HCT116 (cell line): ENCODE results near the gene MIF. TPM values are rescaled to one million over a fixed set of nuclear protein-coding genes. Genes with fewer than 3 reads are reported as not detected.
A peak's percentile ranks its signal among the peaks of the same experiment; 100 is the strongest.

Source experiments
- ATAC-seq: fragments of 200-7000 bp; cut with Tn5 transposase; 2 replicates; pipeline ENCODE4 v1.9.1; 2020; ENCODE audit warnings: mild to moderate bottlenecking, moderate library complexity
- BruUV-seq: library from RNA; stranded (reverse); fragments of 400-500 nt; replicated peaks from 2 replicates; lab custom pipeline; 2021; lab: Mats Ljungman, UMichigan
- CTCF ChIA-PET: fragments of 300-600 bp; sonication (Branson Sonifier 250); formaldehyde crosslinking; loops from one replicate; lab custom pipeline; 2021; ENCODE audit warnings: antibody characterized with exemption; lab: Charles Lee
- POLR2A ChIA-PET: fragments of 300-600, 350-600 bp; sonication (Branson Sonifier 250); formaldehyde crosslinking; loops from one replicate; lab custom pipeline; 2021; ENCODE audit warnings: antibody characterized with exemption; lab: Charles Lee
- RAD21 ChIA-PET, 2 experiments: fragments of 300-600 bp; sonication (Branson Sonifier 250); formaldehyde crosslinking; loops; one replicate each; lab custom pipeline; 2023; ENCODE audit warnings: low total read pairs in 2 of 2; ENCODE audit not compliant: uncharacterized antibody in 2 of 2, unreplicated experiment in 2 of 2, low non-redundant PET in 1 of 2; lab: Charles Lee
- DNase-seq: peaks from one replicate; pipeline ENCODE4 v3.0.0-alpha.2; 2010; ENCODE audit warnings: low read depth, low spot score
- H2AFZ ChIP-seq: fragments of 200-600 bp; shearing (Covaris generic), sonication (generic); 2 replicates; pipeline ENCODE4 v1.6.1; 2017; ENCODE audit warnings: low read depth, mixed run types, mixed read lengths, antibody characterized with exemption, low read length; ENCODE audit not compliant: poor library complexity, severe bottlenecking
- H3K27ac ChIP-seq: 2 replicates; pipeline ENCODE4 v1.5.1; 2012; ENCODE audit warnings: low read depth, low read length
- H3K27me3 ChIP-seq: fragments of 200-600 bp; sonication (generic); 2 replicates; pipeline ENCODE4 v1.6.1; 2016; ENCODE audit warnings: mixed run types, low read length, mixed read lengths; ENCODE audit not compliant: insufficient read depth
- H3K36me3 ChIP-seq, 2 experiments: fragments of 200-500 bp in 1 of 2; fragments of 200-600 bp in 1 of 2; sonication (Bioruptor generic) in 1 of 2; sonication (generic) in 1 of 2; 2 replicates each; pipeline versions ENCODE4 v1.5.1 to v1.6.1; 2014 to 2016; ENCODE audit warnings: low read length in 2 of 2, inconsistent platforms in 1 of 2, mixed read lengths in 1 of 2, mixed run types in 1 of 2; ENCODE audit not compliant: insufficient read depth in 2 of 2, control insufficient read depth in 1 of 2
- H3K4me1 ChIP-seq, 2 experiments: fragments of 200-600 bp in 1 of 2; sonication (generic) in 1 of 2; 2 replicates each; pipeline versions ENCODE4 v1.5.1 to v1.6.1; 2012 to 2017; ENCODE audit warnings: low read length in 2 of 2, inconsistent platforms in 1 of 2, mild to moderate bottlenecking in 1 of 2, mixed read lengths in 1 of 2, mixed run types in 1 of 2, moderate library complexity in 1 of 2; ENCODE audit not compliant: insufficient read depth in 2 of 2, control insufficient read depth in 1 of 2
- H3K4me2 ChIP-seq: fragments of 200-600 bp; sonication (generic); 2 replicates; pipeline ENCODE4 v1.6.1; 2017; ENCODE audit warnings: mixed run types, low read length, mixed read lengths
- H3K4me3 ChIP-seq, 2 experiments: fragments of 200-600 bp in 1 of 2; sonication (generic) in 1 of 2; replicated peaks in 1 of 2; 2 replicates each; pipeline ENCODE4 v1.5.1; 2011 to 2016; ENCODE audit warnings: low read length in 2 of 2, control low read depth in 1 of 2, low read depth in 1 of 2, mild to moderate bottlenecking in 1 of 2, mixed read lengths in 1 of 2, mixed run types in 1 of 2
- H3K79me2 ChIP-seq: fragments of 200-600 bp; sonication (generic); 2 replicates; pipeline ENCODE4 v1.6.1; 2017; ENCODE audit warnings: mild to moderate bottlenecking, mixed run types, low read length, moderate library complexity, mixed read lengths; ENCODE audit not compliant: insufficient read depth
- H3K9ac ChIP-seq: fragments of 200-600 bp; sonication (generic); 2 replicates; pipeline ENCODE4 v1.6.1; 2016; ENCODE audit warnings: low read length, mixed read lengths
- H3K9me2 ChIP-seq: fragments of 200-600 bp; sonication (generic), shearing (Covaris generic); 2 replicates; pipeline ENCODE4 v1.6.1; 2017; ENCODE audit warnings: mixed run types, mild to moderate bottlenecking, moderate library complexity; ENCODE audit not compliant: insufficient read depth
- H3K9me3 ChIP-seq, 2 experiments: fragments of 200-500 bp in 1 of 2; fragments of 200-600 bp in 1 of 2; sonication (Bioruptor generic) in 1 of 2; sonication (generic) in 1 of 2; 2 replicates each; pipeline ENCODE4 v1.6.1; 2014 to 2017; ENCODE audit warnings: low read length in 2 of 2, mixed read lengths in 2 of 2, inconsistent platforms in 1 of 2, low read depth in 1 of 2, mild to moderate bottlenecking in 1 of 2, mixed run types in 1 of 2, moderate library complexity in 1 of 2; ENCODE audit not compliant: control insufficient read depth in 1 of 2, insufficient read depth in 1 of 2
- H4K20me1 ChIP-seq: fragments of 200-600 bp; sonication (generic), shearing (Covaris generic); 2 replicates; pipeline ENCODE4 v1.6.1; 2017; ENCODE audit warnings: mixed run types, mild to moderate bottlenecking, moderate library complexity; ENCODE audit not compliant: insufficient read depth
- CEBPB ChIP-seq: IDR thresholded peaks from 2 replicates; pipeline ENCODE4 v1.6.1; 2012; ENCODE audit warnings: low read depth
- RAD21 ChIP-seq: IDR thresholded peaks from 2 replicates; pipeline ENCODE4 v1.6.1; 2012; ENCODE audit warnings: low read depth, mild to moderate bottlenecking
- SP1 ChIP-seq: IDR thresholded peaks from 2 replicates; pipeline ENCODE4 v1.6.1; 2012; ENCODE audit warnings: low read depth
- intact Hi-C: fragments of 100-400 bp; cut with micrococcal nuclease; formaldehyde crosslinking; loops from 2 replicates; pipeline ENCODE4 v1.10.0; 2022
- total RNA-seq: library from RNA; stranded (reverse); gene quantifications from one replicate; pipeline ENCODE4 v1.2.1, GENCODE V29; 2021; ENCODE audit not compliant: unreplicated experiment
- TF ChIP-seq, protein P1 (sequence below), 3 experiments: fragments of 200-600 bp in 1 of 3; sonication (generic) in 1 of 3; IDR thresholded peaks in 2 of 3; conservative IDR thresholded peaks in 1 of 3; 2 replicates each; pipeline ENCODE4 v1.5.1; 2012 to 2017; ENCODE audit warnings: low read depth in 2 of 3, low read length in 2 of 3, antibody characterized with exemption in 1 of 3, borderline replicate concordance in 1 of 3, control low read depth in 1 of 3, mild to moderate bottlenecking in 1 of 3, mixed read lengths in 1 of 3, mixed run types in 1 of 3, moderate library complexity in 1 of 3; ENCODE audit not compliant: insufficient read depth in 1 of 3

MIF gene
- total RNA-seq, 1 experiment from 2014 or later: 1,511 TPM

- no peaks in the 10 kb centered on the region for H4K20me1 ChIP-seq
- RAD21 ChIA-PET: interaction anchor here (0.6 to 1.5 kb wide), 2 partner anchors 27 to 68 kb away, joined by 3 read pairs; no protein-coding TSS in a partner anchor
- POLR2A ChIA-PET: interaction anchor here (0.6 to 1.1 kb wide), 4 partner anchors 11 to 31 kb away, joined by 3 to 5 read pairs (median 4); partner anchors contain the start of gene SLC2A11
- peak overlapping the region in 1 of 2 experiments; percentile 4; a peak in 1 of 4 replicates for H3K4me3 ChIP-seq
- no peaks in the 10 kb centered on the region for H3K79me2 ChIP-seq
- H3K9me3 ChIP-seq: no peaks in the 10 kb centered on the region
- H3K4me2 ChIP-seq: peak overlapping the region; percentile 66
- H3K9ac ChIP-seq: peak overlapping the region; percentile 47
- DNase-seq: no peak
- no peak overlapping the region for H2AFZ ChIP-seq
- TF ChIP-seq RAD21: peak; percentile 58
- TF ChIP-seq, protein P1, sequence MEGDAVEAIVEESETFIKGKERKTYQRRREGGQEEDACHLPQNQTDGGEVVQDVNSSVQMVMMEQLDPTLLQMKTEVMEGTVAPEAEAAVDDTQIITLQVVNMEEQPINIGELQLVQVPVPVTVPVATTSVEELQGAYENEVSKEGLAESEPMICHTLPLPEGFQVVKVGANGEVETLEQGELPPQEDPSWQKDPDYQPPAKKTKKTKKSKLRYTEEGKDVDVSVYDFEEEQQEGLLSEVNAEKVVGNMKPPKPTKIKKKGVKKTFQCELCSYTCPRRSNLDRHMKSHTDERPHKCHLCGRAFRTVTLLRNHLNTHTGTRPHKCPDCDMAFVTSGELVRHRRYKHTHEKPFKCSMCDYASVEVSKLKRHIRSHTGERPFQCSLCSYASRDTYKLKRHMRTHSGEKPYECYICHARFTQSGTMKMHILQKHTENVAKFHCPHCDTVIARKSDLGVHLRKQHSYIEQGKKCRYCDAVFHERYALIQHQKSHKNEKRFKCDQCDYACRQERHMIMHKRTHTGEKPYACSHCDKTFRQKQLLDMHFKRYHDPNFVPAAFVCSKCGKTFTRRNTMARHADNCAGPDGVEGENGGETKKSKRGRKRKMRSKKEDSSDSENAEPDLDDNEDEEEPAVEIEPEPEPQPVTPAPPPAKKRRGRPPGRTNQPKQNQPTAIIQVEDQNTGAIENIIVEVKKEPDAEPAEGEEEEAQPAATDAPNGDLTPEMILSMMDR (IDR thresholded peaks at IDR 0.05 in 2 of 3, conservative IDR thresholded peaks at IDR 0.05 in 1 of 3; ENCODE audit: borderline replicate concordance in 1 of 3, insufficient read depth in 1 of 3, low read depth in 2 of 3, low read length in 2 of 3): peak; percentile 8 to 43 (median 38); a peak in 4 of 6 replicates
- TF ChIP-seq CEBPB: no peak
- 0 out of 2 replicates have a peak, but pooled peaks have one; percentile 4 for TF ChIP-seq SP1
- TF ChIP-seq, all 23 proteins: peak for 3
- peak; percentile 65 for ATAC-seq
- H3K4me1 ChIP-seq: peaks cover 19 to 27% of the 10 kb centered on the region in 2 experiments
- H3K27ac ChIP-seq: peak overlapping the region; percentile 69
- no peaks in the 10 kb centered on the region for H3K9me2 ChIP-seq
- 0 out of 4 replicates have a peak, but pooled peaks cover 0 to 3% of the 10 kb centered on the region in 2 experiments for H3K36me3 ChIP-seq
- CTCF ChIA-PET: interaction anchor here (0.9 to 1.4 kb wide), 3 partner anchors 30 to 55 kb away, joined by 3 read pairs; partner anchors contain the start of gene SLC2A11
- intact Hi-C loops: no loop called here
- no TSS peak for BruUV-seq
- no peaks in the 10 kb centered on the region for H3K27me3 ChIP-seq
These were observed 5.4 kb upstream of the MIF start for GRCh38 chr22:23888615-23889401.
